Panc1 (cell line): ENCODE measurements around the gene OR2L3. TPM values are rescaled to one million over a fixed set of nuclear protein-coding genes. Genes with fewer than 3 reads are reported as not detected.

ENCODE experiments used
- ATAC-seq: fragments of 200-7000 bp; cut with Tn5 transposase; 2 replicates; pipeline ENCODE4 v1.9.1; 2020; ENCODE audit warnings: mild to moderate bottlenecking, moderate library complexity
- BruUV-seq: library from RNA; stranded (reverse); fragments of 400-500 nt; replicated peaks from 2 replicates; lab custom pipeline; 2021; lab: Mats Ljungman, UMichigan
- CTCF ChIA-PET: fragments of 300-600 bp; sonication (Branson Sonifier 250); formaldehyde crosslinking; loops from one replicate; lab custom pipeline; 2022; ENCODE audit warnings: antibody characterized with exemption; lab: Charles Lee
- POLR2A ChIA-PET: fragments of 300-600 bp; sonication (Branson Sonifier 250); formaldehyde crosslinking; loops from one replicate; lab custom pipeline; 2022; ENCODE audit warnings: antibody characterized with exemption; lab: Charles Lee
- DNase-seq: peaks from one replicate; pipeline ENCODE4 v3.0.0-alpha.2; 2010; ENCODE audit warnings: low read depth, low spot score
- H3K27ac ChIP-seq: 2 replicates; pipeline ENCODE4 v1.5.1; 2011; ENCODE audit warnings: mild to moderate bottlenecking, low read length, inconsistent platforms
- H3K27me3 ChIP-seq: fragments of 200-500 bp; sonication (Bioruptor generic); 2 replicates; pipeline ENCODE4 v1.6.0; 2014; ENCODE audit warnings: low read length, inconsistent platforms; ENCODE audit not compliant: control insufficient read depth, insufficient read depth
- H3K36me3 ChIP-seq: fragments of 200-500 bp; sonication (Bioruptor generic); 2 replicates; pipeline ENCODE4 v1.5.1; 2014; ENCODE audit warnings: inconsistent platforms, mild to moderate bottlenecking, low read length, moderate library complexity; ENCODE audit not compliant: control insufficient read depth, insufficient read depth
- H3K4me1 ChIP-seq: 2 replicates; pipeline ENCODE4 v1.5.1; 2011; ENCODE audit warnings: inconsistent platforms, mild to moderate bottlenecking, low read length, moderate library complexity; ENCODE audit not compliant: control insufficient read depth, insufficient read depth
- H3K4me3 ChIP-seq, 2 experiments: 2 replicates each; pipeline ENCODE4 v1.5.1; 2011 to 2012; ENCODE audit warnings: low read depth in 2 of 2, low read length in 2 of 2, mild to moderate bottlenecking in 2 of 2, inconsistent platforms in 1 of 2, moderate library complexity in 1 of 2
- H3K9me3 ChIP-seq: fragments of 200-500 bp; sonication (Bioruptor generic); 2 replicates; pipeline ENCODE4 v1.5.1; 2014; ENCODE audit warnings: low read depth, mild to moderate bottlenecking, inconsistent platforms, low read length, moderate library complexity; ENCODE audit not compliant: control insufficient read depth, insufficient read depth
- CTCF ChIP-seq: fragments of 450-650 bp; IDR thresholded peaks from 2 replicates; pipeline ENCODE4 v1.5.1; 2017; ENCODE audit warnings: mild to moderate bottlenecking
- POLR2AphosphoS5 ChIP-seq: IDR thresholded peaks from 2 replicates; pipeline ENCODE4 v1.6.1; 2012; ENCODE audit warnings: mild to moderate bottlenecking, low read depth, low read length, moderate library complexity
- REST ChIP-seq, 2 experiments: IDR thresholded peaks; 2 replicates each; pipeline ENCODE4 v1.6.1; 2011 to 2012; ENCODE audit warnings: low read depth in 2 of 2, control low read depth in 1 of 2, low read length in 1 of 2, mild to moderate bottlenecking in 1 of 2, moderate library complexity in 1 of 2; ENCODE audit not compliant: insufficient read depth in 1 of 2
- SIN3A ChIP-seq: IDR thresholded peaks from 2 replicates; pipeline ENCODE4 v1.6.1; 2012; ENCODE audit warnings: low read depth, mild to moderate bottlenecking, low read length, moderate library complexity, borderline replicate concordance; ENCODE audit not compliant: insufficient read depth
- TCF7L2 ChIP-seq: IDR thresholded peaks from 2 replicates; pipeline ENCODE4 v1.6.1; 2011; ENCODE audit warnings: mild to moderate bottlenecking, low read depth, low read length, inconsistent platforms
- in situ Hi-C: cut with HindIII; loops from 2 replicates; pipeline ENCODE4 v1.10.0; 2016; ENCODE audit warnings: low sequenced_read_pairs, low pct_unique_long_range_greater_than_20kb
- intact Hi-C: fragments of 100-400 bp; cut with micrococcal nuclease; formaldehyde crosslinking; loops from one replicate; pipeline ENCODE4 v1.10.0; 2022; ENCODE audit not compliant: unreplicated experiment
- total RNA-seq: library from RNA; stranded (reverse); gene quantifications from one replicate; pipeline ENCODE4 v1.2.1, GENCODE V29; 2021; ENCODE audit not compliant: unreplicated experiment

Gene OR2L3
- total RNA-seq, 1 experiment from 2014 or later, result not detected

GRCh38 chr1:248009681-248010080 lies 37.0 kb upstream of the OR2L3 start:
- DNase-seq (no peak), ATAC-seq (no peak)
- Histone ChIP-seq H3K27ac (no peak overlapping the region), H3K4me3 (no peak overlapping the region), H3K27me3 (no peaks in the 10 kb centered on the region), H3K4me1 (no peaks in the 10 kb centered on the region), H3K9me3 (peaks cover 4% of the 10 kb centered on the region; the same call in 1 of the 2 replicates), H3K36me3 (no peaks in the 10 kb centered on the region)
- CTCF ChIA-PET, result no interaction called here
- TF ChIP-seq TCF7L2 (no peak), REST (IDR thresholded peaks at IDR 0.05; ENCODE audit: insufficient read depth in 1 of 2, low read depth in 2 of 2, low read length in 1 of 2) (no peak), SIN3A (no peak), POLR2AphosphoS5 (no peak), CTCF (no peak)
- no TSS peak for BruUV-seq
- in situ Hi-C loops (no loop called here), intact Hi-C loops (no loop called here)
- POLR2A ChIA-PET, result no interaction called here

DNA sequence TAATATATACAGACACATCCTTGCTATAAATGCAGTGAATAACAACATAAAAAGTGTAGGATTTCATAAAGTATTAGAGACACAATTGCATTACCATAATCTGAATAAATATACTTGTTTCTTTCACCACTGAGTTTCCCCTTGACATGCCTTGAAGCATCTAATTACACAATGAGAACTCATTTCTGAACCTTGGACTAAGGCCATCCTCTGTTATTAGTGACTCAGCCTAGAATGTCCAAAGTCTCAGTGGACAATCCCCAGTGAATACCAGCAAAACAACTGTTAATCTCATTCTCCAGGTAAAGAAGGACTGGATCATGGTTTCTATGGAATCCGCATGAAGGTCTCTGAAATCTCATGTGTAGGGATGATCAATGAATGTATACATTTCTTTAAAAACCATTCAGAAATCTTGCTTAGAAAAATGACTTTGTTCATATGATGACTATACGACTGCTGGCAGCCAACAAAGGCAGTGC lies 33.4 kb upstream of the OR2L3 start, which contains the start of gene OR2L5:
TSS of gene OR2L5 (plus strand) at position 432 of the 482 bp plus-strand sequence. CDS start 8,288 bp downstream, outside the sequence.
- H3K27ac ChIP-seq, result no peak within 1 kb of the TSS
- CTCF ChIA-PET, result no interaction called here
- peaks cover 4% of the 10 kb centered on the region; the same call in 1 of the 2 replicates for H3K9me3 ChIP-seq
- POLR2A ChIA-PET, result no interaction called here
- DNase-seq (no peak), ATAC-seq (no peak)
- H3K4me1 ChIP-seq, result no peaks in the 10 kb centered on the region
- H3K4me3 ChIP-seq, result no peak within 1 kb of the TSS
- no TSS peak for BruUV-seq
- in situ Hi-C loops, result no loop called here
- H3K36me3 ChIP-seq, result no peaks in the 10 kb centered on the region
- H3K27me3 ChIP-seq, result no peaks in the 10 kb centered on the region
- intact Hi-C loops, result no loop called here
- TF ChIP-seq CTCF (no peak), REST (IDR thresholded peaks at IDR 0.05; ENCODE audit: insufficient read depth in 1 of 2, low read depth in 2 of 2, low read length in 1 of 2) (no peak), TCF7L2 (no peak), POLR2AphosphoS5 (no peak), SIN3A (no peak)
